Cardiac muscle cell (in vitro differentiated cells and primary cell): Measurements from ENCODE around the gene RALGPS1. TPM values are rescaled to one million over a fixed set of nuclear protein-coding genes. Genes with fewer than 3 reads are reported as not detected.

Experiments
- DNase-seq, 2 donors: peaks; one replicate each; pipeline versions ENCODE4 v3.0.0 to v3.0.0-alpha.2; 2010 to 2017; ENCODE audit warnings: low read depth in 1 of 2, low spot score in 1 of 2
- H3K27ac ChIP-seq: fragments of 200-600 bp; sonication (generic); 2 replicates; pipeline ENCODE4 v1.5.1; 2016
- H3K27me3 ChIP-seq: fragments of 200-600 bp; sonication (generic); 2 replicates; pipeline ENCODE4 v1.6.0; 2016; ENCODE audit warnings: control low read depth
- H3K36me3 ChIP-seq: fragments of 200-600 bp; sonication (generic); 2 replicates; pipeline ENCODE4 v1.5.1; 2016; ENCODE audit warnings: control low read depth
- H3K4me1 ChIP-seq: fragments of 200-600 bp; sonication (generic); 2 replicates; pipeline ENCODE4 v1.8.1; 2017; ENCODE audit warnings: low read depth, mild to moderate bottlenecking, mixed run types
- H3K4me3 ChIP-seq: fragments of 200-600 bp; sonication (generic); 2 replicates; pipeline ENCODE4 v1.5.1; 2016; ENCODE audit warnings: mild to moderate bottlenecking
- H3K9me3 ChIP-seq: fragments of 200-600 bp; sonication (generic); 2 replicates; pipeline ENCODE4 v1.5.1; 2017; ENCODE audit warnings: low read depth, mild to moderate bottlenecking, control low read depth
- CTCF ChIP-seq: IDR thresholded peaks from 2 replicates; pipeline ENCODE4 v1.5.1; 2012; ENCODE audit warnings: low read depth, mild to moderate bottlenecking, low read length
- polyA plus RNA-seq: library from polyadenylated mRNA; unstranded; fragments of >200 nt; fragmentation: Nextera tagmentation; extraction: Ambion mirVana; gene quantifications from 2 replicates; pipeline ENCODE4 v1.2.1, GENCODE V29; 2016
- total RNA-seq: library from RNA; depleted of rRNA; stranded (reverse); fragments of >200 nt; gene quantifications from 2 replicates; pipeline ENCODE4 v1.2.3, GENCODE V29; 2016

The RALGPS1 gene
- total and polyA plus RNA-seq, 2 experiments from 2014 or later: 14.1 to 16.1 TPM

DNA sequence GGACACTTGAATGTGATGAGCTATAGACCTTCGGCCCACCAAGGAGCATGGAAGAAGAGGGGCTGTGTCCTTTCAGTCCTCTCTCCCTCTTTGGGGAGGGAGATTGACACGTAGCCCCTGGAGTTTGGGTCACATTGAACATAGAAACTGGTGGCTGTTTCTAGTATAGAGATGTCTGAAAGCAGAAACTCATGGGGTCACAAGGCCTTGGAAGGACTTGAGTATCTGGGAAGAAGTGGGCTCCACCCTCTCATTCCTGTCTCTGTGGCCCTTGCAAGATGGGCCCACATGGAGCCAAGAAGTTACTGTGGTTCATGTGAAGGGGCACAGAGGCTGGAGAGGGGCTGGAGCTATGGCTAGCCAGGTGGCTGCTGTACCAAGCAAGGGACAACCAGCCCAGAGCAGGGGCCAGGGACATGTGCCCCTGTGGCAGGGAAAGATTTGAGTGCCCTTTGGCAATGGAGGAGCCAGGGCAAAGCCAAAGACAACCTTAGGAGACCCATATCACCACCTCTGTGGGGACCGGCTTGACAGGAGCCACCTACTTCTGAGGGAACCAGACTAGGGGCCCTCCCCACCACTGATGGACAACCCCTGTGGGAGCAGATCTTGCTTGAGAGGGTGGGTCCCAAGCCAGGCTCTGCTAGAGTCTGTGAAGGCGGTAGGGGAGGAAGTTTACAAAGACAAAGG is 220.6 kb downstream of the RALGPS1 start:
- H3K4me1 ChIP-seq: peaks cover 21% of the 10 kb centered on the region
- no peak for TF ChIP-seq CTCF

GRCh38 chr9:127136081-127136879 is 221.7 kb downstream of the RALGPS1 start:
- Histone ChIP-seq H3K4me3 (no peak overlapping the region), H3K4me1 (peaks cover 15% of the 10 kb centered on the region), H3K27ac (no peak overlapping the region), H3K9me3 (no peaks in the 10 kb centered on the region), H3K36me3 (no peaks in the 10 kb centered on the region), H3K27me3 (no peaks in the 10 kb centered on the region)
- TF ChIP-seq CTCF: no peak
- DNase-seq: no peak

More for the DNA sequence above, 220.6 kb downstream of the RALGPS1 start:
- Histone ChIP-seq H3K9me3 (no peaks in the 10 kb centered on the region), H3K27ac (no peak overlapping the region), H3K36me3 (no peaks in the 10 kb centered on the region), H3K27me3 (no peaks in the 10 kb centered on the region), H3K4me3 (no peak overlapping the region)
- DNase-seq: no peak

- no peak for DNase-seq
- no peaks in the 10 kb centered on the region for H3K9me3 ChIP-seq
- H3K4me3 ChIP-seq: no peak overlapping the region
- no peaks in the 10 kb centered on the region for H3K27me3 ChIP-seq
- no peaks in the 10 kb centered on the region for H3K36me3 ChIP-seq
- H3K27ac ChIP-seq: no peak overlapping the region
- peaks cover 10% of the 10 kb centered on the region for H3K4me1 ChIP-seq
- TF ChIP-seq CTCF: no peak
Observed at GRCh38 chr9:127136880-127137639, 222.5 kb downstream of the RALGPS1 start.

DNA sequence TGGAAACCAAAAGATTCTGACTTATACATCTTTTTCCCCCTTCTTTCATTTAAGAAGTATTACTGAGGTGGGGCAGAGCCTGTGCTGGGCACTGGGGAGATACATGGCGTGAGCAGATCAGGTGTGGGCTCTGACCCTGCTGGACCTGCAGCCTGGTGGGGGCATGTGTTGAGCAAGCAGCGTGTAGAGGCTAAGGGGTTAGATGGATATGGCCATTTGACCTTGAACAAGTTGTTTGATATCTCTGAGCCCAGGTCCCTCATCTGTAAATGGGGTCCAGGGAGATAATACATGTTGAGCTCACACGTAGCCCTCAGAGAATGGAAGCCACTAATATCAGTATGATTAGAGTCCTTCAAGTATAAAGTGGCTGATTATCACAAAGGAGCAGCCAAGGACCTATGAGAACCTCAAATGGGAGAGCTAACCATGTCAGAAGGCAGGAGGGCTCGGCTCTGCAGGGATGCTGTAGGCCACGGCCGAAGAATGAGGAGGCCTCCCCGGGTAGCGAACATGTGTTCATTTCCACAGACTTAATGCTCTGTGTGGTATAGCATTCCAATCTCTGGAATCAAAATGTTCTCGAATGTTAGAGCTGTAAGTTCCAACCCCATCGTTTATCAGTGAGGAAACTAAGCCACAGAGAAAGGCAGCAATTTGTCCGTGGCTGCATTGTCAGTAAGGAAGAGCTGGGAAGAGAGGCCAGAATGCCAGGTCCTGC is 223.2 kb downstream of the RALGPS1 start:
- Histone ChIP-seq H3K4me1 (peaks cover 10% of the 10 kb centered on the region), H3K4me3 (no peak overlapping the region), H3K27me3 (no peaks in the 10 kb centered on the region), H3K27ac (no peak overlapping the region), H3K9me3 (no peaks in the 10 kb centered on the region), H3K36me3 (no peaks in the 10 kb centered on the region)
- DNase-seq: no peak
- no peak for TF ChIP-seq CTCF

DNA sequence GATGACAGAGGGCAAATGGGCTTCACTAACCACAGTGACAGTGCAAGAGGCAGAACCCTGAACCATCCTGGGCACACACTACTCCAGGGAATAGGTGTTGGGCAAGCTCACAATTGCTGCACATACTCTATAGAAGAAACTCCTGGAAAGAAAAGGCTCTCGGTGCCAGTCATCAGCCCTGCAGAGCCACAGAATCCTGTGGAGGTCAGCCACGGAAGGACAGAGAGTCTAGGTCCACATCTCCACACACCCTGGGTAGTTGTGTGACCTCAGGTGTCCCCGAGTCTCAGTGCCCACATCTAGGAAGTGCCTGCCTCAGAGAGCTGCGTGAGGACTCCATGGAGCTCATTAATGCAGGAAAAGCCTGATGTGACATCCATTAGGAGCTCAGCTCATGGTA is 223.9 kb downstream of the RALGPS1 start:
- peaks cover 13% of the 10 kb centered on the region for H3K4me1 ChIP-seq
- no peaks in the 10 kb centered on the region for H3K27me3 ChIP-seq
- no peak for TF ChIP-seq CTCF
- no peaks in the 10 kb centered on the region for H3K9me3 ChIP-seq
- no peak overlapping the region for H3K4me3 ChIP-seq
- no peak overlapping the region for H3K27ac ChIP-seq
- no peak for DNase-seq
- H3K36me3 ChIP-seq: no peaks in the 10 kb centered on the region
